Astrocyte of the cerebellum (primary cell): Measurements from ENCODE around the gene DMD.

ENCODE experiments used
- DNase-seq: peaks from one replicate; pipeline ENCODE4 v3.0.0-alpha.2; 2011; ENCODE audit warnings: low read depth
- H3K4me3 ChIP-seq: 2 replicates; pipeline ENCODE4 v1.5.1; 2011; ENCODE audit warnings: mild to moderate bottlenecking, low read depth, low read length, moderate library complexity
- CTCF ChIP-seq: IDR thresholded peaks from 2 replicates; pipeline ENCODE4 v1.5.1; 2012; ENCODE audit warnings: low read length, low read depth, moderate library complexity, mild to moderate bottlenecking; ENCODE audit errors: missing control alignments
- in situ Hi-C: cut with HindIII; loops from 2 replicates; pipeline ENCODE4 v1.10.0; 2017; ENCODE audit warnings: low sequenced_read_pairs

Gene DMD

GRCh38 chrX:33041141-33041540, 170.2 kb downstream of the DMD start:
- in situ Hi-C loops: no loop called here
- TF ChIP-seq CTCF: no peak
- no peak overlapping the region for H3K4me3 ChIP-seq
- DNase-seq: no peak

GRCh38 chrX:33032700-33033099, 178.6 kb downstream of the DMD start:
- no peak overlapping the region for H3K4me3 ChIP-seq
- no peak for TF ChIP-seq CTCF
- in situ Hi-C loops: no loop called here
- DNase-seq: no peak

- in situ Hi-C loops: no loop called here
- H3K4me3 ChIP-seq: no peak overlapping the region
- no peak for DNase-seq
- no peak for TF ChIP-seq CTCF
Observed at GRCh38 chrX:33014949-33015348, 196.4 kb downstream of the DMD start.

GRCh38 chrX:33014086-33014485, 197.3 kb downstream of the DMD start:
- no peak for TF ChIP-seq CTCF
- in situ Hi-C loops: no loop called here
- no peak for DNase-seq
- H3K4me3 ChIP-seq: no peak overlapping the region

- DNase-seq: no peak
- in situ Hi-C loops: no loop called here
- no peak for TF ChIP-seq CTCF
- no peak overlapping the region for H3K4me3 ChIP-seq
Observed at GRCh38 chrX:33001107-33001506, 210.2 kb downstream of the DMD start.

GRCh38 chrX:32998776-32999175, 212.6 kb downstream of the DMD start:
- no peak for TF ChIP-seq CTCF
- H3K4me3 ChIP-seq: no peak overlapping the region
- no peak for DNase-seq
- in situ Hi-C loops: no loop called here

- in situ Hi-C loops: no loop called here
- TF ChIP-seq CTCF: no peak
Observed at GRCh38 chrX:32995427-32995826, 215.9 kb downstream of the DMD start.

More at GRCh38 chrX:32995427-32995826, 215.9 kb downstream of the DMD start:
- no peak overlapping the region for H3K4me3 ChIP-seq
- DNase-seq: no peak
